Measurements from ENCODE around the gene PARD6B. TPM values are rescaled to one million over a fixed set of nuclear protein-coding genes. Genes with fewer than 3 reads are reported as not detected.

Gene PARD6B
- total and polyA plus RNA-seq, 2 of the 13 experiments (the other 11 are each of a cell fraction or from before 2014, with no cell fraction given): 6.9 to 22.2 TPM

GRCh38 chr20:50794846-50795634 is 63.7 kb downstream of the PARD6B start, which contains the start of gene BCAS4 (continued):
- 0 out of 2 replicates have a peak, but pooled peaks have one; percentile 15 for TF ChIP-seq ZBTB46 (CRISPR knock-in tag; IDR thresholded peaks at IDR 0.05; ENCODE audit: borderline replicate concordance)
- TF ChIP-seq ZNF737 (CRISPR knock-in tag; IDR thresholded peaks at IDR 0.05; ENCODE audit: borderline replicate concordance): no peak
- peak; percentile 61; the same call in 1 of the 2 replicates for TF ChIP-seq ZSCAN25 (CRISPR knock-in tag; IDR thresholded peaks at IDR 0.05)
- TF ChIP-seq ZSCAN12 (CRISPR knock-in tag; IDR thresholded peaks at IDR 0.05): peak; percentile 85; the same call in 1 of the 2 replicates
- TF ChIP-seq ZNF256 (CRISPR knock-in tag; conservative IDR thresholded peaks at IDR 0.05): no peak; the same call in 1 of the 2 replicates
- peak; percentile 16; the same call in 1 of the 2 replicates for TF ChIP-seq FOSL2 (CRISPR knock-in tag; IDR thresholded peaks at IDR 0.05)
- TF ChIP-seq SKI (IDR thresholded peaks at IDR 0.05; ENCODE audit: partially characterized antibody): peak; percentile 84
- TF ChIP-seq, protein P1, sequence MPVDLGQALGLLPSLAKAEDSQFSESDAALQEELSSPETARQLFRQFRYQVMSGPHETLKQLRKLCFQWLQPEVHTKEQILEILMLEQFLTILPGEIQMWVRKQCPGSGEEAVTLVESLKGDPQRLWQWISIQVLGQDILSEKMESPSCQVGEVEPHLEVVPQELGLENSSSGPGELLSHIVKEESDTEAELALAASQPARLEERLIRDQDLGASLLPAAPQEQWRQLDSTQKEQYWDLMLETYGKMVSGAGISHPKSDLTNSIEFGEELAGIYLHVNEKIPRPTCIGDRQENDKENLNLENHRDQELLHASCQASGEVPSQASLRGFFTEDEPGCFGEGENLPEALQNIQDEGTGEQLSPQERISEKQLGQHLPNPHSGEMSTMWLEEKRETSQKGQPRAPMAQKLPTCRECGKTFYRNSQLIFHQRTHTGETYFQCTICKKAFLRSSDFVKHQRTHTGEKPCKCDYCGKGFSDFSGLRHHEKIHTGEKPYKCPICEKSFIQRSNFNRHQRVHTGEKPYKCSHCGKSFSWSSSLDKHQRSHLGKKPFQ (CRISPR knock-in tag; IDR thresholded peaks at IDR 0.05; ENCODE audit: insufficient replicate concordance): peak; percentile 79
- TF ChIP-seq GABPA (IDR thresholded peaks at IDR 0.05; ENCODE audit: low read depth, low read length): no peak
- TF ChIP-seq GABPA (CRISPR knock-in tag; IDR thresholded peaks at IDR 0.05; ENCODE audit: low read depth): no peak
- TF ChIP-seq TAF15 (IDR thresholded peaks at IDR 0.05; ENCODE audit: low read depth, low read length, poor library complexity, severe bottlenecking): no peak
- 0 out of 2 replicates have a peak, but pooled peaks have one; percentile 54 for TF ChIP-seq PBX3 (CRISPR knock-in tag; IDR thresholded peaks at IDR 0.05; ENCODE audit: borderline replicate concordance)
- TF ChIP-seq ZNF761 (CRISPR knock-in tag; conservative IDR thresholded peaks at IDR 0.05): peak; percentile 71; the same call in 1 of the 2 replicates

Measured in HepG2 (cell line).